Mononuclear cell (primary cell): Measurements from ENCODE around the gene ARFGEF2. TPM values are rescaled to one million over a fixed set of nuclear protein-coding genes. Genes with fewer than 3 reads are reported as not detected.
"Not testable (repeated sequence)": the region's sequence is repeated elsewhere in the genome, so short reads cannot be mapped to it uniquely, and the experiment has no call there.

Experiments
- H3K27me3 ChIP-seq: 2 replicates; pipeline ENCODE4 v1.6.0; 2011; ENCODE audit warnings: low read length, control low read depth; ENCODE audit not compliant: insufficient read depth
- H3K4me1 ChIP-seq: 2 replicates; pipeline ENCODE4 v1.5.1; 2011; ENCODE audit warnings: mild to moderate bottlenecking, low read length, control low read depth; ENCODE audit not compliant: insufficient read depth
- H3K4me3 ChIP-seq: 2 replicates; pipeline ENCODE4 v1.5.1; 2011; ENCODE audit warnings: mild to moderate bottlenecking, low read length, moderate library complexity
- H3K9me3 ChIP-seq: 2 replicates; pipeline ENCODE4 v1.5.1; 2011; ENCODE audit warnings: low read depth, mild to moderate bottlenecking, control low read depth, low read length
- total RNA-seq: library from RNA; depleted of rRNA; stranded (reverse); fragments of >200 nt; gene quantifications from one replicate; pipeline ENCODE4 v1.2.3, GENCODE V29; 2012

The ARFGEF2 gene
- total RNA-seq, 1 donor, result 35.1 TPM

GRCh38 chr20:48971956-48972355 lies 50.4 kb downstream of the ARFGEF2 start:
- Histone ChIP-seq H3K27me3 (no peaks in the 10 kb centered on the region), H3K9me3 (no peaks in the 10 kb centered on the region), H3K4me1 (no peaks in the 10 kb centered on the region), H3K4me3 (no peak overlapping the region)

GRCh38 chr20:48972816-48973215 lies 51.3 kb downstream of the ARFGEF2 start:
- Histone ChIP-seq H3K27me3 (no peaks in the 10 kb centered on the region), H3K4me1 (no peaks in the 10 kb centered on the region), H3K4me3 (no peak overlapping the region), H3K9me3 (no peaks in the 10 kb centered on the region)

- no peaks in the 10 kb centered on the region for H3K4me1 ChIP-seq
- H3K4me3 ChIP-seq, result no peak overlapping the region
- no peaks in the 10 kb centered on the region for H3K9me3 ChIP-seq
- no peaks in the 10 kb centered on the region for H3K27me3 ChIP-seq
These were observed 54.4 kb downstream of the ARFGEF2 start for GRCh38 chr20:48975955-48976354.

DNA sequence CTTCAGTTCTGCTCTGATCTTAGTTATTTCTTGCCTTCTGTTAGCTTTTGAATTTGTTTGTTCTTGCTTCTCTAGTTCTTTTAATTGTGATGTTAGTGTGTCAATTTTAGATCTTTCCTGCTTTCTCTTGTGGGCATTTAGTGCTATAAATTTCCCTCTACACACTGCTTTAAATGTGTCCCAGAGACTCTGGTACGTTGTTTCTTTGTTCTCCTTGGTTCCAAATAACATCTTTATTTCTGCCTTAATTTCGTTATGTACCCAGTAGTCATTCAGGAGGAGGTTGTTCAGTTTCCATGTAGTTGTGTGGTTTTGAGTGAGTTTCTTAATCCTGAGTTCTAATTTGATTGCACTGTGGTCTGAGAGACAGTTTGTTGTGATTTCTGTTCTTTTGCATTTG lies 58.5 kb downstream of the ARFGEF2 start:
- H3K4me3 ChIP-seq, H3K9me3 ChIP-seq, H3K27me3 ChIP-seq, H3K4me1 ChIP-seq: not testable (repeated sequence)

GRCh38 chr20:48983423-48984400 lies 62.2 kb downstream of the ARFGEF2 start:
- Histone ChIP-seq H3K4me1 (no peaks in the 10 kb centered on the region), H3K4me3 (no peak overlapping the region), H3K9me3 (no peaks in the 10 kb centered on the region), H3K27me3 (no peaks in the 10 kb centered on the region)

GRCh38 chr20:48984575-48985219 lies 63.2 kb downstream of the ARFGEF2 start:
- no peaks in the 10 kb centered on the region for H3K4me1 ChIP-seq

GRCh38 chr20:48986899-48987298 lies 65.4 kb downstream of the ARFGEF2 start:
- Histone ChIP-seq H3K4me1 (no peaks in the 10 kb centered on the region), H3K4me3 (no peak overlapping the region), H3K9me3 (no peaks in the 10 kb centered on the region), H3K27me3 (no peaks in the 10 kb centered on the region)

More at GRCh38 chr20:48984575-48985219, 63.2 kb downstream of the ARFGEF2 start:
- Histone ChIP-seq H3K27me3 (no peaks in the 10 kb centered on the region), H3K9me3 (no peaks in the 10 kb centered on the region), H3K4me3 (no peak overlapping the region)

DNA sequence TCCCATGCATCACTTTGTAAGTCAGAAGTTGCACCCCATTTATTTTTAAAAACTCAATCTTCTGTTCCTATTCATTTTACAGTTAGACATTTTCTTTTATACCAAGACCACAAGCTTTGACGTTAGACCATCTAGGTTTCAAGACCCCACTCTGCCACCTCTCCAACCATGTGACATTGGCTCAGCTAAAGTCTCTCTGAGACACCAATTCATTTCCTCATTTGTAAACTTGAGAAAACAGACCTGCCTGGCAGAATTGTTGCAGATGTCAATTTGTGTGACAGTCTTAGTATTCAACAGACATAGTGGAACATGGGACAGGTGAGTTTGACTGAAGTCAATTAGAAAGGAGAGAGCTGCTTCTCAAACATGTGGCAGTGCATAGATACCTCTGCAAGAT lies 69.0 kb downstream of the ARFGEF2 start:
- Histone ChIP-seq H3K4me1 (no peaks in the 10 kb centered on the region), H3K4me3 (no peak overlapping the region), H3K27me3 (no peaks in the 10 kb centered on the region), H3K9me3 (no peaks in the 10 kb centered on the region)

- Histone ChIP-seq H3K9me3 (no peaks in the 10 kb centered on the region), H3K27me3 (no peaks in the 10 kb centered on the region), H3K4me3 (no peak overlapping the region), H3K4me1 (no peaks in the 10 kb centered on the region)
These were observed 74.1 kb downstream of the ARFGEF2 start for GRCh38 chr20:48995589-48995988.

DNA sequence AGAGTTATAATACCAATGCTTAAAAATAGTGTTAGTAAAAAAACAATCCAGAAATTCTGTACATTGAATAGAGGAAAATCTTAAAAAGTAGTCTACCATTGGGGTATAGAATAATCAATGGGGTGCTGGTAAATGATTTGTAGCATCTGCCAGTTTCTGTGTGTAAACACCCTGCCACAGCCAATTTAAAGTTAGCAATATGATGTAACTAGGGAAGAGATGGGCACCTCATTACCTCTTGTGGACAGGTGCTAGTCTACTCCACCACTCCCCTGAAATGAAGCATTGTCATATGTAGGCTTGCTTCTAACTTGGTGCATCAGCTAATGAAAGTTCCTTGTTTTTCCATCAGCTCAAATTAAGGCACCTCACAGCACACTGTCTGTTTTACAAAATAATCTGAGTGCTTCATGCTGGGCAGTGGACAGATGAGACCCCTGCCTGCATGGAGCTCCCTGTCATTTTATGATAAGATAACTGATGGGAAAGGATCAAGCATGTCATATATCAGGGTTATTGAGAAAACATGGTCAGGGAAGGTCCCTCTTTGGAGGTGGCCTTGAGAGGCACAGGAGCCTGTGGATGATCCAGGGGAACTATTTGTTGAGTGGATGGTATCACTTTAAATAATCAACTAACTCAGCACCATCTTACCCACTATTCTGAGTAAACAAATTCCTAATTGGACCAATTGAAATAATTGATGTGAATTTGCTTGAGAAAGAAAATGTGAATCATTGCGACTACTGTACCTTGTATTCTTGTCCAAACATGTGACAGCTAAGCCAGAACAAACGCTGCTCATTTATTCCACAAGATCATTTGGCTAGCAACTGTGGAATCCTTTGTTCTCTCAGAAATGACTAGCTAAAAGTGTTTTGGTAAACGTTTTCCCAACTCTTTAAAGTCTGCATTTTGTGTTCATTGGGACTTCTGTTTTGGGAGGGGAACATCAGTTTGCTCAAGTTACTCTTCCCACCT lies 78.7 kb downstream of the ARFGEF2 start:
- H3K9me3 ChIP-seq, result no peaks in the 10 kb centered on the region
- H3K27me3 ChIP-seq, result no peaks in the 10 kb centered on the region
- no peak overlapping the region for H3K4me3 ChIP-seq
- no peaks in the 10 kb centered on the region for H3K4me1 ChIP-seq

DNA sequence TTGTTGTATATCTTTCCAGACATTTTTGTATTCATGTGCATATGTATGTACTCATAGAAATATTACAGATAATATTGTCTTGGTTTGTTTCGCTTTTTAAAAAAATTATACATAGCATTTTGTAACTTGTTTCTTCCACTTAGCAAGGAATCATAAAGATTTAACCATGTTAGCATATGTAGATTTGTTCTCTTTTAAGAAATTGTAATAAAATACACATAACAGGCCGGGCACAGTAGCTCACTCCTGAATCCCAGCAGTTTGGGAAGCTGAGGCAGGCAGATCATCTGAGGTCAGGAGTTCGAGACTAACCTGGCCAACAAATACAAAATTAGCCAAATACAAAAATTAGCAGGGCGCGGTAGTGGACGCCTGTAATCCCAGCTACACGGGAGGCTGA lies 80.2 kb downstream of the ARFGEF2 start:
- Histone ChIP-seq H3K4me3 (no peak overlapping the region), H3K27me3 (no peaks in the 10 kb centered on the region), H3K4me1 (no peaks in the 10 kb centered on the region), H3K9me3 (no peaks in the 10 kb centered on the region)

DNA sequence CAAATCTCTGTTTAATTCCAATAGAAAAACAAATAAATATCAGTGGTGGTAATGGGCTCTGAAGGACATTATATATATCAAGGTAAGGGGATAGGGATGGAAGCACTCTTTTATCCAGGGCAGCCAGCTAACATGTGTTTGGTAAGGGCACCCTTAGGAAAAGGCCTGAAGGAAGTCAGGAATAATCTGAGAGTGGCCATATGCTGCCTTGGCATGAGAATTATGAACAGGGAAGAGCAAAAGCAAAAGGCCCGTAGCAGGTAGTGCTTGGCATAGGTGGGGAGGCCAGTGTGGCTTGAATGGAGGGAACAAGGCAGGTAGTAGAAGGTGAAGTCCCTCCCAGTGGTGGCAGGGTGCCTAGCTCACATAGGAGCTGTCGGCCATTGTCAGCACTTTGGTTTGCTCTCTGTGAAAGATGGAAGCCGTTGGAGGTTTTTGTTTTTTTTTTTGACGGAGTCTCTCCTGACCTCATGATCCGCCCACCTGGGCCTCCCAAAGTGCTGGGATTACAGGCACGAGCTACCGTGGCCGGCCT lies 85.0 kb downstream of the ARFGEF2 start:
- H3K27me3 ChIP-seq, result no peaks in the 10 kb centered on the region
- no peaks in the 10 kb centered on the region for H3K4me1 ChIP-seq
- H3K9me3 ChIP-seq, result no peaks in the 10 kb centered on the region
- H3K4me3 ChIP-seq, result no peak overlapping the region

DNA sequence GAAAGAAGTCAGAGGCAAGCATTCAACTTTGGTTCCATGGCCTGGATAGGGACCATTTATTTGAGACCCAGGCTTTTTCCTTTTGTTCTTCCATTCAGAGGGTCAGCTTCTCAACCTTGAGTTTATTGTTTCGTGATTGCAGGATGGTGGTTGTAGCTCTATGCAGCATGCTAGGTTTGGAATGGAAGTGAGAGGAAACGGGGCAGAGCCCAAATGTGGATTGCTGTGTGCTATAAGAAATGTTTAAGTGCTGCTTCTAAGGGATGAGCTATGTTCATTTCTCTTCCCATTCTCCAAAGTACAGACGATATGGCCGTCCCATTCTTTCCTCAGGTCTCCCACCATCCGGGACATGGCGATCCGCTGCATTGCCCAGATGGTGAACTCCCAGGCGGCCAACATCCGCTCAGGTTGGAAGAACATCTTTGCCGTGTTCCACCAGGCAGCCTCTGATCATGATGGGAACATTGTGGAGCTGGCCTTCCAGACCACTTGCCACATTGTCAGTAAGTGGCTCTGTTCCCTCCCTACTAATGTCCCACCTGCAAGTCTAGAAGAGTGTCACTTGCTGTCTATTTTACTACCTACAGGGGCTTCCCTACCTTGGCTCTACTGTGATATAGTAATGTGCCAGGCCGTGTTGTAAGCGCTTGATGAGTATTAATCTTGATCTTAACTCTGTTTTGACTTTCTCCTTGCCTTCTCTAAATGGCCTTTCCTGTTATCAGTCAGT lies 88.6 kb downstream of the ARFGEF2 start:
- Histone ChIP-seq H3K9me3 (no peaks in the 10 kb centered on the region), H3K4me3 (no peak overlapping the region), H3K4me1 (no peaks in the 10 kb centered on the region), H3K27me3 (no peaks in the 10 kb centered on the region)

- Histone ChIP-seq H3K9me3 (no peaks in the 10 kb centered on the region), H3K4me3 (no peak overlapping the region), H3K27me3 (no peaks in the 10 kb centered on the region), H3K4me1 (no peaks in the 10 kb centered on the region)
These were observed 102.7 kb downstream of the ARFGEF2 start for GRCh38 chr20:49024220-49024619.
